ENCODE measurements around the gene ALCAM.
"Not testable (repeated sequence)": the region's sequence is repeated elsewhere in the genome, so short reads cannot be mapped to it uniquely, and the experiment has no call there.

Gene ALCAM

GRCh38 chr3:105388176-105388575, 21.5 kb downstream of the ALCAM start:
- DNase-seq (ENCODE audit: low read depth) = no peak

GRCh38 chr3:105389759-105390158, 23.1 kb downstream of the ALCAM start:
- DNase-seq (ENCODE audit: low read depth) = not testable (repeated sequence)

DNA sequence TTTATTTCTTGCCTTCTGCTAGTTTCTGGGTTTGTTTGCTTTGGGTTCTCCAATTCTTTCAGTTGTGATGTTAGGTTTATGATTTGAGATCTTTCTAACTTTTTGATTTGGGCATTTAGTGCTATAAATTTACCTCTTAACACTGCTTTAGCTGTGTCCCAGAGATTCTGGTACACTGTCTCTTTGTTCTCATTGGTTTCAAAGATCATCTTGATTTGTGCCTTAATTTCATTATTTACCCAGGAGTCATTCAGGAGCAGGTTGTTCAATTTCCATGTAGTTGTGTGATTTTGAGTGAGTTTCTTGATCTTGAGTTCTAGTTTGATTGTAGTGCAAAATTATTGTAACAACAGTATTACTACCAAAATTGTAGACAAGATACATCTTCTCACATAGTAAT, 25.9 kb downstream of the ALCAM start:
- not testable (repeated sequence) for DNase-seq (ENCODE audit: low read depth)

- DNase-seq (ENCODE audit: low read depth) = peak; percentile 49
Observed at GRCh38 chr3:105394177-105394576, 27.5 kb downstream of the ALCAM start.

- DNase-seq (ENCODE audit: low read depth) = peak; percentile 15
Observed at GRCh38 chr3:105397974-105398373, 31.3 kb downstream of the ALCAM start.

DNA sequence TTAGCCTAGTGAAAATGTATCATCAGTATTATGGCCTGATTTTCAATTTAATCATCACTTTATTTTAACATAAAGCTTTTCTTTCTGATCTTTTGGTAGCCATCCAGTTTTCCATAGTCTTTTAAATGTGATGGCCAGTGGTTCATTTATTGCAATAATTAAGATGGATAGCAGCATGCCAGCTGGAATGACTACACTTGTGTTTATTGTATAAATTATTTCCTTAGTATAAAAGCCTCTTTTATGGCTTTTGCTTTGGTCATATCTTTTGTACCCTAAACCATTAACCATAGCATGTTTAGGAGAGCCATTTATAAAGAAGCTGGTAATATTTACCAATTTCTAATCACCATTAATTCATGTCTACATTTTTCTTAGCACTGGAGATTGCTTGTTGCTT, 31.7 kb downstream of the ALCAM start:
- DNase-seq (ENCODE audit: low read depth) = peak; percentile 15

- DNase-seq (ENCODE audit: low read depth) = no peak
Observed at GRCh38 chr3:105399062-105399461, 32.4 kb downstream of the ALCAM start.

DNA sequence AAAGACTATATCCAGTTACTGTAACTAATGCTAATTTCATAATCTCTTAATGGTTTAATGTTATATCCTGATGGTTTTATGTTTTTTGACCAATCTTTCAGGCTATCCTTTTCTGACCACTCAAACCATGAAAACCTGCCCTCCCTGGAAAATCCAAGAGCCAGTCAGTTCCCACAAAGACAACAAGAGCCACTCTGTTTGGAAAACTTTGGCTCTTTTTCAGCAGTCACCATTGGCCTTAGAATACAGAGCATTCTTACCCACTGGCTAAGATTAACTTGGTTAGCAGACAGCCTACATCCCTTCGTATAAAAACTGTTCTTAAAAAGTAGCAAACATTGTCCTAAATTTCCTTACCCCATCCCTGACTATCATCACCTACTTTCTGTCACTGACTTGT, 32.9 kb downstream of the ALCAM start:
- no peak for DNase-seq (ENCODE audit: low read depth)

- DNase-seq (ENCODE audit: low read depth) = no peak
Observed at GRCh38 chr3:105401254-105401653, 34.5 kb downstream of the ALCAM start.

GRCh38 chr3:105401691-105402149, 35.0 kb downstream of the ALCAM start:
- peak; percentile 32 for DNase-seq (ENCODE audit: low read depth)

DNA sequence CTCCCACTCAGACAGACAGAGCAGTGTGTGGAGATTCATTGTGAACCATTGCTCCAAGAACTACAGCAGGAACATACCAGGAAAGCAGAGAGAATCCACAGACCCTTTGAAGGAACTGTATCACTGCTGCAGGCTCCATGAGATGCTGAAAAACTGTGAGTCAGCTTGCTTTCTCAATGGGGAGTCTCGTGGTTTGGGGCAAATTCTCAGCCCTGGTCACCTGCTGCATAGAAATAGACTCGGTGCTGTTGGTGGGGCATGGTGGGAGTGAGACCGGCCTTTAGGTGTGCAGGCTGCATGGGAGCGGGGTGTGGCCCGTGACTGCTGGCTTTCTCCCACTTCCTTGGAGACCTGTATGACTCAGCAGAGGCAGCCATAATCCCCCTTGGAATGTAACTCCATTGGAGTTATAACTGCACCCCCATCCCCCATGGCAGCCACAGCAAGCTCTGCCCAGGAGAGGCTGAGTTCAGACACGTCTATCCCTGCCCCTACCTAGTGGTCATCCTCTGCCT, 35.6 kb downstream of the ALCAM start:
- DNase-seq (ENCODE audit: low read depth) = peak; percentile 41

GRCh38 chr3:105403034-105403433, 36.3 kb downstream of the ALCAM start:
- DNase-seq (ENCODE audit: low read depth) = not testable (repeated sequence)

DNA sequence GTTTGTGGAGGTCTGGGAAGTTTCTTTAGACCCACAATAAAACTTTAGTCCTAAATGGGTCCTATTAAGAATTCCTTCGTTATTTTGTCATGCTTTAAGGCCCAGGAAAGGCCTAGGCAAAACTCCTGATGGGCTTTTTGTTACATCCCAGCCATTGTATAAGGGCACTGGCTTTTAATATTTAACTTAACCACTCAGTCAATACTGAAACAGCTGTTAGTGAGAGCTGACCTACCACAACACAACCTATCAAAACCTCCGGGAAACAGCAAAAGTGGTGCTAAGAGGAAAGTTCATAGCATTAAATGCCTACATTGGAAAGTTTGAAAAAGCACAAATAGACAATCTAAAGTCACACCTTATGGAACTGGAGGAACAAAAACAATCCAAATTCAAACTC, 39.6 kb downstream of the ALCAM start:
- no peak for DNase-seq (ENCODE audit: low read depth)

DNA sequence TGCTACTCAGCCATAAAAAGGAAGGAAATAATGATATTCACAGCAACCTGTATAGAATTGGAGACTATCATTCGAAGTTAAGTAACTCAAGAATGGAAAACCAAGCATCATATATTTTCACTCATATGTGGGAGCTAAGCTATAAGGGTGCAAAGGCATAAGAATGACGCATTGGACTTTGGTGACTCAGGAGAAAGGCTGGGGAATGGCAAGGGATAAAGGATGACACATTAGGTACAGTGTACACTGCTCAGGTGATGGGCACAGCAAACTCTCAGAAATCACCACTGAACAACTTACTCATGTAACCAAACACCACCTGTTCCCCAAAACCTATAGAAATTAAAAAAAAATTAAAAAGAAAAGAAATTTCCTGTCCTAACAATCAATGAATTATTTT, 42.7 kb downstream of the ALCAM start:
- no peak for DNase-seq (ENCODE audit: low read depth)

DNA sequence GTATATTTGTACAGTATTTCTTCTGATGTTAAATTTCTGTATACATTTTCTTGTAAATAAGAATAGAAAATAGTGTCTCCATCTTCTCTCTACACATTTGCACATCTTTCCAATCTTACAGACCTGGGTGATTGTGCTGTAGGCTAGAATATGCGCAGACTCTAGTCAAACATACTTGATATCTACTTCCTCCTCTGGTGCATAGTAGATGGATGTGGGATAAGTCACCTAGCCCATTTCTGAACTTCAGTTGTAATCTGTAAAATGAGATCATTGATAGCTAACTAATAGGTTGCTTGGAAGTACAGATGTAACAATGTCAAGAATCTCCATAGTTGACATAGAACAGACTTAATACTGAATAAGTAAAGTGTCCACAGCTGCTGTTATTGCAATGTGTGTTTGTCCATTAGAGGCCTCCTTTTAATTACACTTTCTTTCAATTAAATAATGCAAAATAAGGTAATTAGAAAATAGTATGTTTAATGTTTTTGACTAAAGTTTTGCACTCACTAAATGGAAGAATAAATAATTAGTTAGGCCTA, 46.7 kb downstream of the ALCAM start:
- DNase-seq (ENCODE audit: low read depth) = no peak

DNA sequence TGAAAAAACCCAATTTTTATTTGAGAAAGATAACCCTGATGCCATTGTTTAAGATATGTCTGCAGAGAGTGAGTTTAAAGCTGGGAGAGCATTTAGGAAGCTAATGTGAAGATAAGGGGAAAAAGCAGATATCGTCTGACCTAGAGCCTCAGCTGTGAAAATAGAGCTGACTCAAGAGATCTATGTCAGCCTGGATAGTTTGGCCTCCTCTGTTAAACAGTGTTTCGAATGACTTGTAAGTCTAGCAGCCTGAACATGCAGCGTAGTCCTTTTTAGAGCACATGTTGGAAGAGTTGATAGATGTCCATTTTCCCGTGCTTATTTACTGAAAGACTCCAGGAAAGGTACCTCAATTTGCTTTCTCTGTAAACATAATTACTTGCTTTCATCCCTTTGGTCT, 48.1 kb downstream of the ALCAM start:
- DNase-seq (ENCODE audit: low read depth) = no peak

- peak; percentile 20 for DNase-seq (ENCODE audit: low read depth)
Observed at GRCh38 chr3:105415951-105416350, 49.2 kb downstream of the ALCAM start.

GRCh38 chr3:105417525-105418289, 51.0 kb downstream of the ALCAM start:
- peak; percentile 23 for DNase-seq (ENCODE audit: low read depth)

GRCh38 chr3:105422645-105423044, 55.9 kb downstream of the ALCAM start:
- no peak for DNase-seq (ENCODE audit: low read depth)

DNA sequence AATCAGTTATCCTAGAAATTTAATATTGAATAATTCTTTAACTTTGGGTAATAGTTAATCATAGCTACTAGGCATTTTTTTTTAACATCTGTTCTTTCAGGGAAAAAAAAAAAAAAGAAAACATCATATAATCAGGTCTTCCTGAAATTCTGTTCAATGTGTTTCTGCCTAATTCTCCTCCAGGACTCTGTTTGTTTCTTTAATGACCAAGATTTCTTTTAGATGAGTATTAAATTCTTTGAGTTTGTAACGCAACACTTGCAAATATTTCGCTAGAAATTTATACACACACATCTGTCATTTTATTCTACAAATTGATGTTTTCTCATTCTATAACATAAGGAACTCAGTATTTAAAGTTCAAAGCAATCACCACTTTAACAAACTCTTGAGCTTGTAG, 56.7 kb downstream of the ALCAM start:
- peak; percentile 40 for DNase-seq (ENCODE audit: low read depth)

GRCh38 chr3:105424412-105425152, 57.9 kb downstream of the ALCAM start:
- no peak for DNase-seq (ENCODE audit: low read depth)

GRCh38 chr3:105425153-105425502, 58.4 kb downstream of the ALCAM start:
- no peak for DNase-seq (ENCODE audit: low read depth)

- DNase-seq (ENCODE audit: low read depth) = no peak
Observed at GRCh38 chr3:105427332-105427731, 60.6 kb downstream of the ALCAM start.

Measured in EH (cell line).